HG03175 (cell line): Measurements from ENCODE around the gene NEU3.

Experiments
- ATAC-seq: cut with Tn5 transposase; IDR thresholded peaks from one replicate; pipeline ENCODE4 v1.9.1; 2021; ENCODE audit warnings: mild to moderate bottlenecking, moderate library complexity; ENCODE audit not compliant: unreplicated experiment

Gene NEU3

GRCh38 chr11:75056814-75057213 lies 68.1 kb downstream of the NEU3 start:
- ATAC-seq = no peak

DNA sequence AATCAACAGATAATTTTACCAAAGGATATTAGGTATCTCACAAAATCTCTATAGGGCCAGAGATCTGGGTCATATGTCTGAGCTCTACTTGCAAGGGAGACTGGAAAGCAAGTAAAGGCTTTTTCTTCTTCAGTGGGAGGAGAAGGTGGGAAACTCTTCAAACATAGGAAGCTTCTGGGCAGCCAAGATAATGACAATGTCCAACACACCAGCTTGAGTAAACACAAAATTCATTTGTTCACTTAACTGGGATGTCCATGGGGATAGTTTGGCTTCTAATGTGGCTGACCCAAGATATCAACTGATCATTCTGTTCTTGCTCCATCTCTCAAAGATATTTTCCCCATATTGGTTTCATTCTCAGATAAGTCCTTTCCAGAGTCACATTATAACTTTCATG lies 70.6 kb downstream of the NEU3 start:
- no peak for ATAC-seq

DNA sequence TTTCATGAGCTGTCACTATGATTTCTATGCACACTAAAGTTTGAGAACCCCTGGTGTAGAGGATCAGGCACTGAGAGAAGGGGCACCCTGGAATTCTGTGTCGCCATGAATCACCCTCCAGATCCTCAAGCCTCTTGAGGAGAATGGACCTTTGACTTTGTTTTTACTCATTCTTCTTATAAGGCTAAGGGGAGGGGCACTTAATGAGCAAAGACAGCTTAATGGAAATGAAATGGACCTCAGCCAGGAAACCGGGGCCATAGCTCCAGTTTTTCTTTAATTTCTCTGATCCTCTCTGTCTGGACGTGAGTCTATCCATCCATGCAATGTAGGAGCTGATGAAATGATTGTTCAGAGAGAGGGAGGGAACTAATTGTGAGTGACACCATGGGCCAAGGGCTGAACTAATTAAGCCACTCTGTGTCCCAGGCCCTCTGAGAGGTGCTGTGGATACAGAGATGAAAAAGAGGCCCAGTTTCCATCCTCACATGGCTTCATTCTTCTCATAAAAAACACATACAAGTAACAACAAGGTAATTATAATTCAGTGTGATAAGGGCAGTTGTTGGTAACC lies 75.1 kb downstream of the NEU3 start:
- no peak for ATAC-seq

GRCh38 chr11:75066061-75066460 lies 77.3 kb downstream of the NEU3 start:
- ATAC-seq = no peak
